SKM-1 treated with dmso at 0.1 percent for 144 hours (cell line): ENCODE data around the gene PPP2R2B.
A peak's percentile ranks its signal among the peaks of the same experiment; 100 is the strongest.

Experiments
- DNase-seq: peaks from one replicate; lab custom pipeline; 2025; ENCODE audit not compliant: unreplicated experiment; lab: John Stamatoyannopoulos, UW

The PPP2R2B gene

GRCh38 chr5:146789712-146790653, 88.6 kb downstream of the PPP2R2B start:
- no peak for DNase-seq

DNA sequence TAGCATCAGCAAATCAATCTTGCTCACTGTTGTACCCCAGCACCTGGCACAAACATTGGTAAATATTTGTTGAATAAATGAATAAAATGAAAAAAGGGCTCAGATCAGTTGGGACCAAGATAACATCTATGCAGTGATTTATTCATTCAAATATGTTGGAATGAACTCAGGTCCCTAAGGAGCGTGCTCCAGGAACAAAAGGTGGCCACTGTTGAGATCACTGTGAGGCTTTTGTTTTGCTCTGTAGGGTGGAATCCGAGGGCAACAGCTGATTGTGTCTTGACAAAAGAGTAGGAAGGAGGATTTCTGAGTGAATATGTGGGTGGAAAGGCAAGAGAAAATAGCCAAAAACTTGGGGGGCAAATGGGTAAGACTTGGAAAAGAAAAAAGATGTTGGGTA, 89.7 kb downstream of the PPP2R2B start:
- no peak for DNase-seq

DNA sequence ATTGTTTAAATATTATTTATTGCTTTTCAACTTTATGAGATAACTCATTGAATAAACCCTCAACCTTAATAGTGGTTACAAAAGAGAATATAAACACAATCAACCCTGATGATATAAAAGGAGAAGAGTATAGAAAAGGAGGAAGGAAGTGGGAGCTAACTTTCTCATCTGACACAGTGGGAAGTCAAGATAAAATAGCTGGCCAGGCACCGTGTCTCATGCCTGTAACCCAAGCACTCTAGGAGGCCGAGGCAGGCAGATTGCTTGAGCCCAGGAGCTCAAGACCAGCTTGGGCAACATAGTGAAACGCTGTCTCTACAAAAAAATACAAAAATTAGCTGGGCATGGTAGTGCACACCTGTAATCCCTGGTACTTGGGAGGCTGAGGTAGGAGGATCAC, 93.5 kb downstream of the PPP2R2B start:
- DNase-seq = peak; percentile 46

GRCh38 chr5:146781157-146781556, 97.4 kb downstream of the PPP2R2B start:
- DNase-seq = no peak

GRCh38 chr5:146779211-146779869, 99.2 kb downstream of the PPP2R2B start:
- no peak for DNase-seq

- DNase-seq = no peak
Observed at GRCh38 chr5:146778795-146779194, 99.8 kb downstream of the PPP2R2B start.

GRCh38 chr5:146778261-146778660, 100.3 kb downstream of the PPP2R2B start:
- no peak for DNase-seq

DNA sequence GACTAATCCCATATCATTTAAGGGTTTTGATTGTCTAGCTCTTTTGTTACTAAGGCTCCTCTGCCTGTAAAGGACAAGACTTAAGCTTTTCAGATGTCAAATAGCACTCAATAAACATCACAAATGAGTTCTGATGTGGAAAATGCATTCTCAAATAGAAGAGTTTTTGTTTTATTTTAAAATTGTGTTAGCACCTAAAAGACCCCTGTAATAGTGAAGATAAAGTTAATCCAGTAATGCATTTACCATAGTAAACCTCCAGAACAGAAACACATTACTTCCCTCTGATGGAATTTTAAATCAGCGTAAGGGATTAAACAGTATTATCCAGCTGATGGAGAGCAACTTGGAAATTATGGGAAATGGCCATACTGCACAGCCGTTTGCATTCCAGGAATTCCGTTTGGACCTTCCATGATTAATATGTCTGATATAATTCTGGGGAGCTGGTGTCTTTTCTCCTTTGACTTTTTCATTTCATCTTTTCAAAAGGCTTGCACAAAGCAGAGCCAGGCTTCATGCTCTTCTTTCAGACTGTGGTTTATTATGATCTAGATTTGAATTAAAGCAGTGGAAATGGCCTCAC, 105.6 kb downstream of the PPP2R2B start:
- DNase-seq = no peak

DNA sequence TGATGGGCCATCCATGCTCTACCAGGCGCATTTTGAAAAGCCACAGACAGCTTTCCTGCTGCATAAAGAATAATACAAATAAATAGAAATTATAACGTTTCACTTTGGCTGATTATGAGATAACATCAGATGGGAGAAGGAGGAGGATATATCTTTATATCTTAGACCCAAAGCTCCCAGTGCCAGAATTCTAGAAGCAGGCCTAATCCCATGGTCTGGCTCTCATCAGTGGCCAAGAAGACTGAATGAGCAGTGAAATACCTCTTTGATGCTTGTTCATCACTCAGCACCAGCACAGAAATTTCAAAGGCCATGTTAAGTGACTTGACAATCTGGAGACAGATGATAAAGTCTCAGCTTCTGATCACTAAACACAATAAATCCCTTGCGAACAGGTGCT, 107.6 kb downstream of the PPP2R2B start:
- DNase-seq = no peak

- no peak for DNase-seq
Observed at GRCh38 chr5:146770546-146770945, 108.0 kb downstream of the PPP2R2B start.

GRCh38 chr5:146767534-146767933, 111.0 kb downstream of the PPP2R2B start:
- DNase-seq = no peak

DNA sequence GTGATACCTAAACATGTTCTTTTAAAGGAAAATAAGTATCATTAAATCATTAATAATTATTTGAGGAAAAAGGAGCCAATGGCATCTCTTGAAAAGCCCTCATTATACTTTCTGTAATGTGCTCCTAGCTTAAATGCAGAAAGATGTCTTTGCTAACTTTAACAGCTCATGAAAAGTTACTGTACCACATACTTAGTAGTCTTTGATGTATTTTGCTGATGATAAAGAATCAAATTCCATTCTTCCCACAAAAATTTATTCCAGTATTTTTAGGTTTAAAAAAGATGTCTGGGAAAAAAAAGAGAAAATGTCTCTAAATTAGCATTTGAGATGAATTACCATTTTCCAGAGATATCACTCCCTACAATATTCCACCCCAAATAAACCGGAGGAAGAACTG, 112.5 kb downstream of the PPP2R2B start:
- DNase-seq = no peak

- no peak for DNase-seq
Observed at GRCh38 chr5:146765089-146765832, 113.3 kb downstream of the PPP2R2B start.

DNA sequence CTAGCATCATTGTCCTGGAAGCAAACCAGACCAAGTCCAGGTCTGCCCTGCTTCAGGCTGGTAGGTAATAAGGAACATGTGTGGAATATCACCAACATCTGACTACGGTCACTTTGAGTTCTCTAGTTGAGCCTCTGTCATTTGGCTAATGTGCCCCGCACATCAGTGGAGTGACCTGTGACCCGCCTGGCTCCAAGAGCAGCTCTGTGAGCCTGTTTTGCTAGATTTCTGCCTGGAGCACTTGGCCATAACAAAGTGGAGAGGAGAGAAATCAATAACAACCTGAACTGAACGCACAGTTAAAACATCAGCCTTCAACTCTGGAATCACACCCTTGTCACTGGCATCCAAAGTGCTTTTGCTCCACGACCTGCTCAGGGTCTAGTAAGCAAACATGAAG, 115.7 kb downstream of the PPP2R2B start:
- no peak for DNase-seq

DNA sequence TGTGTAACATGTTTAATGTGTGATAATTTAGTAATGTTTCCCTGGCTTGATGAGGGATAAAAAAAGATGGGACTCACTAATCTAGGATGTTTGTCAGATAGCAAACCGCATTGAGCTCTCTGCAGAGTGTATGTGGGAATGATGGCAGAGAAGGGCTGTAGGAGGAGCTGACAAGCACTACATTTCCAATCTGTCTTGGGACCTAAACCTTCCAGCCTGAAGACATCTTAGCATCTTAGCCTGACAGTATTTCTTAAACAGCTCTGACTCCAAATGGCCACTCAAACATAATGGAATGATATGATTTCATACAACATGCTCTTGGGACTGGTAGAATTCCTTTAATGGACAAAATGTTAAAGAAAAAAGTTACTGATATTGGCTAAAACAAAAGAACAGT, 116.7 kb downstream of the PPP2R2B start:
- no peak for DNase-seq

DNA sequence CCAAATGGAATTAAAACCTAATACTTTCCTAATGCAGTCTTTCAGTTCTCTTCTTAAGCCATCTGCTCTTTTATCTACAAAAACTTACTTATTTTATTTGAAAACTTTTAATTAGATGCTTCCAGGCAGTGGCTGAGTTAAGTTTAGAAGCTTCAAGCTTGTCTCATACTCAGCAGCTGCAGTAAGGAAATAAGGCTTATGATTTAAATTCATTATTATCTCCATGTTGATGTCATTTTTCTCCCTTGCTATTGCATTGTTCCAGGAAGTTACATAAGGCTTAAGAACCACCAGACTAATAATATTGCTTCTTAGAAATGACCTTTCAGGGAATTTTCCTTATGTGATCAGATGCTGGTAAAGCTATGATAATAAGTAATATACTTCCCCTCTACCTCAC, 119.6 kb downstream of the PPP2R2B start:
- DNase-seq = no peak

GRCh38 chr5:146758076-146758475, 120.5 kb downstream of the PPP2R2B start:
- DNase-seq = no peak

- no peak for DNase-seq
Observed at GRCh38 chr5:146756546-146756945, 122.0 kb downstream of the PPP2R2B start.

DNA sequence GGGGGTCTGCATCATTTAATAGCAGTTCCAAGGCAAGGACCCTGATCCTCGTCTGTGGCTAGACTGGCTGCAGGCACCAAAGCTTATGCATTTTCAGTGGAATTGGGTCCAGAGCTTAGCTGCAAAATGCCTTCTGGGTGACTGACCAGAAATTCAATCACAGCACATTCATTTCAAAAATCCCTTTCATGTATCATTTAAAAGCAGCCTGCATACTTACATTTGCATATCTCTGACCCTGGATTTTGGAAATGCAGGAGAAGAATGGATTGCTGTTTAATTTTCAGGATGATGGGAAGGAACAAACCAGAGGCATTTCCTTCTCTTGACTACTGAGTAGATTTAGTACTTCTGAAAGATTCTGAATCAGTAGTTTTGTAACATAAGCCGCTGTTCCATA, 122.8 kb downstream of the PPP2R2B start:
- DNase-seq = no peak

DNA sequence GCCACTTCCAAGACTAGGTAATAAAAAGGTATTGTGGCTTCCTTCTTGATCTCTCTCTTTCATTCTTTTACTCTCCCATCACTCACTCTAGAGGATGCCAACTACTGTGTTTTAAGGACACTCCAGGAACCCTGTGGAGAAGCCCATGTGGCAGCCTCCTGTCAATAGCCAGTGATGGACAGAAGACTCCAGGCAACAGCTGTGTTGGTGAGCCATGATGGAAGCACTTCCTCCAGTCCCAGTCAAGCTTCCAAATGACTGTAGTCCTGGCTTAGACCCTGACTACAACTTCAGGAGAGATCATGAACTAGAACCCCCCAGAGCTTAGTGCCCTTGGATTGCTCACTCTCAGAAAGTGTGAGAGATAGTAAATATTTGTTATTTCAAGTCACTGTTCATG, 123.9 kb downstream of the PPP2R2B start:
- DNase-seq = no peak

DNA sequence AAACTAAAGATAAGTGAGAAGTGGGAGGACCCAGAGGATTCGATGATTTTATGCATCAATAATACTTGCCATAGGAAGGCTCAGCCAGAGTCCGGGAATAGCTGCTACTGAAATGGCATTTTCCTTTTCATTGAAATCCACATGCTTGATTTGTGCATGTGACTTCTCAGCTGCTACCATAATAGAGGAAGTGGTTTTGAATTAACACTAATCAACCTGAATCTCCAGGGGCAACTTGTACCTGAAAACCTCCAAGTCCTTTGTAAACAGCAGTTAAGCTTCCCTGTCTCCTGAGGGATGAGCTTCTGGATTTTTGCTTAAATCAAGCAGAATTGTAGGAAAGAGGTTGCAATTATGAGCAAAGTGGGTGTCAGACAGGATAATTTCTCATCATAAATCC, 124.9 kb downstream of the PPP2R2B start:
- DNase-seq = no peak
